ENCODE data around the gene BNC1. TPM values are rescaled to one million over a fixed set of nuclear protein-coding genes. Genes with fewer than 3 reads are reported as not detected.
"Not testable (repeated sequence)": the region's sequence is repeated elsewhere in the genome, so short reads cannot be mapped to it uniquely, and the experiment has no call there.

Gene BNC1
- total RNA-seq, 1 donor from 2014 or later = 0.42 TPM

DNA sequence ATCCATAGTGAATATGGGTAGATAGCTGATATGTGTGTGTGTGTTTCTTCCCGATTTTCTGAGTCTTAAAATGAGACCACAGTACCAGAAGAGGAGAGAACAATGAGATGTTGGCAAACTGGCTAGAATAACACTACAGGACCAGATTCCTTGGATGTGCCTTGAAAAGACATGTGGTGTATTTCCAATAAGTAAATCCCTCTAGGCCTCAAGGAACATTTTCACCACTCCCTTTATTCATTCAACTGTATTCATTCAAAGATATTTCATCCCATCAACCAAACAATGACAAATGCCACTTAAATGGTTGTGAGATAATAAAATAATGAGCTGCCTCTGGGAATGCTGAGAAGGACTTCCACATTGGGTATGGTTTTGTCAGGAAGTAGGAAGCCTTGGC is 8.7 kb upstream of the BNC1 start:
- no peak for DNase-seq (ENCODE audit: low spot score)

DNA sequence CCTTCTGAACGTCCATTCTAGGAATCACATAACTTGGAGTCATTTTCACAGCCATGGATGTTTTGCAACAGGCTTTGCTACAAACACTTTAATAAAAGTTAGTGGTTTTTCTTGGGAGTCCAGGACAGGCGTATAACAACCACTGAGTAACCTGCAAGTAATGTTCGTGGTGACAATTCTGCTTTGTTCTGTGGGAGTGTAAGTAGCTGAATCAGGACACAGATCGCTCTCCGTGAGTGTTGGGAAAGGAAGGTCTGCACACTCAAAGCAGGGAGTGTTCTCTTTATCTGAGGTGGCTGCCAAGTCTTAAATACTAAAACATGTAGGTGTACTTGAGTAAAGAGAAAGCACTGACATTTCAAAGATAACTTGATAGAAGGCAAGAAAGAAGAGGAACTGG is 7.9 kb upstream of the BNC1 start:
- no peak for DNase-seq (ENCODE audit: low spot score)

DNA sequence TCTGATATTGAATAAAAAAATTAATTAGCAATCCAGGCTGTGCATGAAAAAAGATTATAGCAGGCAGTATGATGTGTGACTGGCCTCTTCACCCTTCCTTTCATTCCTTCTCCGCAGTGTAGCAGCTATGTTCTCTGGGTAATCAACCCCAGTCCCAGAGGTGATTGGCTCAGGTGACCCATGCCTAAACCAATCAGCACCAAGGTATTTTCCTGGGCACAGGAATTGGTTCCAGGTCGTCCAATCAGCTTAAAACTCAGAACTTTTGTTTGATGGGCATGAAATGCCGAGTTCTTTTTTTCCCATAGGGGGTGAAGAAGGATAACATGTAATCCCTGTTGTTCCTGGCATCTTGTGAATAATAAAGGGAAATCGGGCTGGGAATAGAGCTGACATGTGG is 5.8 kb upstream of the BNC1 start:
- DNase-seq (ENCODE audit: low spot score) = no peak

DNA sequence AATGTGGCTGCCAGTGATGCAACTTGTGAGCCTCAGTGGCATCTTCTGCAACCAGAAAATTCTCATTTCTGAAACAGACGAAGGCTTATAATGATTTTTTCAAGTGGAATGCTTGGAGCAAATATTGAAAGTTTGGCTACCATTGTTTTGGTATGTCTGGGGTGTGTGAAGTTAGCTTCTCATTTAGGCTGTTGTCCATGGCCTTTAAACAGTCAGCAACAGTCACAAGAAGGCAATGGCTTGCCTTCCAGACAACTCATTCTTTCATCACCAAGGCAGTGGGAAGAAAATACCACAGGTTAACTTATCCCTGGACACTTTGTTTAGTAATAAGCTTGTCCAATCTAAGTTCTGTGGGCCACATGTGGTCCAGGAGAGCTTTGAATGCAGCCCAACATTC is 4.7 kb upstream of the BNC1 start:
- DNase-seq (ENCODE audit: low spot score) = no peak

DNA sequence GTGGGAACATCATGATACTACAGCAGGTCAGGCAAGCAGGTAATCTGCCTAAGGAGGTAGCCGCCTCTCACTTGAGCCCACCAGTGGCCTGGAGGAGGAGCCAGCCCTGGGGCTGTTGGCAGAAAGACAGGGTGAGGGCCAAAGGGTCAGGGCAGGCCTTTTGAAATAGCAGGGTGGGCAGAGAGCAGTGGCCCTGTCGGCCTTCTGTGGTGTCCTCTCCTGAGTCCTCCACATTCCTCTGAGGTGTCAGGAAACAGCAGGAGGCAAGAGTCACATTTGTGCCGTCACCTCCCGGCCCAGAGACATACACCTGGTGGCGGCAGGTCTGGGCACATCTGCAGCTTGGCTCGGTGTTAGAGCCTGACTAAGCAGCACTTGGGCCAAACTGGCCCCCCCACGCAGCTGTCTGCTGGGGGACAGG is 3.9 kb upstream of the BNC1 start:
- DNase-seq (ENCODE audit: low spot score) = no peak

DNA sequence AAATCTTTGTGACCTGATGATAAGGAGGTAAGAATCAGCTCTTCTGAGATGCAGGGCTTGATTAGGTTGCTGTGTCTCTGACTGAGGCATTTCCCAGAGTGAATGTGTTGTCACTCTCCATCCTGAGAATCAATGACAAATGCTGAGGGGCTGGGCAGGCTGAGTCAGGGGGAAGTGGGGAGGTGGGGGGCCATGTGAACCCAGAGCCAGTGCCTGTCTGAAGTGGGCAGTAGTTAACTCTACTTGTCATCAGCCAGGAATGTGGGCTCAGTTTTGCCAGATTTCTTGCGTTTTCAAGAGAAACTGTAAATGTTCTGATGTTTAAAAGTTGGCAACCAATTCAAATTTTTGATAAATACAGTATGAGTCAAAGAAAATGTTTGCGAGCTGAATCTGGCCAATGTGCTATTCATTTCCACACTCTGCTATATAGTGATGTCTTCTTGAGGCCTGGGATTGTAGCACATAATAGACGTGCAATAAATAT is 3.1 kb upstream of the BNC1 start:
- DNase-seq (ENCODE audit: low spot score) = no peak

DNA sequence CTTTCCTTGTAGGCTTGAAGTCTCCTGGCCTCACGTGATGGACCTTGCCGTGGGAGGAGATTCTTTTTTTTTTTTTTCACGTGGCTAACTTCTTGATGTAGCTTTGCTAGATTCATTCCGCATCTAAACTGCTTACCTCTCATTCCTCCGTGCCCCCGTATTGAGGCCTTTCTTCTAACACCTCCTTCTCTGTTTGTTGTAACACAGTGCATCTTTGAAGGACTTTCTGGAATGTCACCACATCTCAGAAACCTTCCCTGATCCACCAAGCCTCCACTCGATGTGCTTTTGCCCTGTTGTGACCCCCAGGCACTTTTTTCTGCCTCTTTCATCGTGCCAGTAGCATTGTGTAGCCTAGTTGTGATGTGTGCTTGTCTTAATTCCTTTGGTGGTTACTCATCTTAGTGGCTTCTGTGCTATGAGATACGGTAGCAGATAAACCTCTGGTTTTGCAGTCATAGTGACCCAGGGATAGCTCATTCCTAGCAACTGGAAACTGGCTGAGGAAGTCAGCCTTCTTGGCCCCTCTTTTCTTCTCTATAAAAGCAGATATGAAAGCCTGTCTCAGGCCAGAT is 1.6 kb upstream of the BNC1 start:
- DNase-seq (ENCODE audit: low spot score) = no peak

DNA sequence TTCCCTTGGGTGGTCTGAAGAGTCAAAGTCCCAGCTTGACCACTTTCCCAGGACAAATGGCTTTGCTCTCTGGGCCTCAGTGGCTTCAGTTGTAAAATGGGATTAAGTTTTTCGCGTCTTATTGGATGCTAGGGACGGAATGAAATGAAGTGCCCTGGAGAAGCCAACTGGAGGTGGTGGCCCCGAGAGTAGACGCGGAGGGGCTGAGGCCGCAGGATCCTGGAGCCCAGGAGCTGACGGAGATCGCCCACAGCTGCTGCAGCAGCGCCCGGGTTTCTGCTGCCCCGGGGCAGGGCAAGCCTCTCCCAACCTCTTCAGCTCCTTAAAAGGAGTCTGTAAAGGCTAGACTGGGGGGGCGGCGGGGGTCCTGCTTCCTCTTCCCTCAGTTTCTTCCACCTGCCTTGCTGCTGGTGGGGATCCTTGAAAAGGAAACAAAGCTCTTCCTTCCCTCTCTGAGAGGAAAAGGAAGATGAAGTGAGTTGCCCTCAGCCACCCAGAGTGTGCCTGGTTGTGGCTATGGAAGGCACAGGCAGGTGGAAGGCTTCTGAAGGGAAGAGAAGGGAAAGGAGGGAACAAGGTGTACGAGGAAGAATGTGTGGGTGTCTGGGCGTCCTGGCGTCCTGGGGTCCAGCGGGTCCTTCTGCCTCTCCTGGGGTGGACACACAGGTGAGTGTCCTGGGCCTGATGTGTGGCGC is 967 bp upstream of the BNC1 start:
- no peak for DNase-seq (ENCODE audit: low spot score)

DNA sequence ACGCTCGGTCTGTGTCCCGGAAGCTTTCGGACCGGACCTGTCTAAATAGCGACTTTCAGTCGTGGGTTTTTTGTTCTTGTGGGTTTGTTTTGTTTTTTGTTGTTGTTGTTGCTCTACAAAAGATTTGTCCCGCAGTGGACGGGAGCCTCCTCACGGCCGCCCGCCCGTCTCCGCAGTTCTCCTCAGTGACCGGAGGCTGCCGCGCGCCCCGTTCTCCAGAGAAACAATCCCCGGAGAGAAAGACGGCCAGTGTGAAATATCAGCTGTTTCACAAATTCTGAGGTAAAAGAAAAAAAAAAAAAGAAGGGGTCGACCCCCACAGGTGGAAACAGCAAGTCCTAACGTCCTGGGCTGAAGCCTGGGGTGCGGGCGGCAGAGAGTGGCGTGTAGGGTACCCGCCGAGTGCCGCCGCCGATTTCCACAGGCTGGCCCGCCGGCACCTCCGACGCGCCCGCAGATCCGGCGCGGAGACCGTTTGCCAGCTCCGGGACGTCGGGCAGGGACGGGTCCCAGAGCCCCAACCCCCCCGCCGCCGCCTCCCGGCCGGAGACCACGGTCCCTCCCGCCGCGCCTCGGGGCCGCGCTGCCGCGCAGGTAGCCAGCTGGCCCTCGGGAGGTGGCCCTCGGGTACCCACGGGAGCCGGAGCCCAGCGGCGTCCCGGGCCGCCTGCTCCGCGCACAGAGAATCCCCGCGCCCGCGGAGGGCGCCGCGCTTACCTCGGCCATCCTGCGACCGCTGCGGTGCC is 478 bp downstream of the BNC1 start:
- DNase-seq (ENCODE audit: low spot score) = no peak

DNA sequence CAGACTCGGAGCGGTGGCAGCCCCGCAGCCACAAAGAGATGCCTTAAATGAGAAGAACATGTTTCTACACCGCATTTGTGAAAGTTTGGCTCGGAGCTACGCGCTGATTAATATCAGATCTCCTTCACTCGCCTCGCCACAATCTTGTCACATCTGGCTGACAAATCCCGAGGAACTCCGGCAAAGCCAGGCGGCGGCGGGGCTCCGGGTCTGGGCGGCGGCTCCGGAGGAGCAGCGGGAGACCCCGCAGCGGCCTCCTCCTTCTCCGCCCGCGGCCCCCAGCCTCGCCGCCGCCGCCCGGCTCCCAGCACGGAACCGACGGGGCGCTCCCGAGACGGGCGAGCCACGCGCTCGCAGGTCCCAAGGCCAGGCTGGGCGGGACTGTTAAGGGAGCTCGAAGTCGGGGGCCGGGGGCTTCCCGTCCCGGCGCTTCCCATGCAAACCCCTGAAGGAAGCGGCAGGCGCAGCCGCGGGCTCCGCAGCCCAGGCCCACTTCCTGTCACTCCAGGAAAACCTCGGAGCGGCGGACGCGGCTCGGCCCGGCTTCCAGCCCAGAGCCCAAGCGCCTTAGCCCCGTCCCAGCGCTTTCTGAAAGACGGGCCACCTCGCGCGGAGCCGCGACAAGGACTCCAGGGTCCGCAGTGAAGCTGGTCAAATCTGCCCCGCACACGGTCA is 1.2 kb downstream of the BNC1 start:
- no peak for DNase-seq (ENCODE audit: low spot score)

DNA sequence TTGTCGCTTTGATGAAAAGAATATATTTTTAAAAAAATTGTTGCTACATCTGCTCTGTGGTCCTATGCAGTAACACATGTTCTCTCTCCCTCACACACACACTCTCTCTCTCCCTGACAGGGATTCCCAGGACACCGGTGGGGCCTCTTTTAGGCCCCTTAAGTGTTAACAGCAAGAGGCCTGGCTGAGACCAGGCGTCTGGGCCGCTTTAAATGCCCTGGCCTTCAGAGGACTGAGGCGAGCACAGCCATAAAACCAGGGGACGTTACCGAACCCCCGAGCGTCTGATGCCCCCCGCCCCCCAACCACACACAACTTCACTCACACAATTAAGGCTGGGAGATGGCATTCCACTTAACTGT is 1.7 kb downstream of the BNC1 start:
- DNase-seq (ENCODE audit: low spot score) = no peak

DNA sequence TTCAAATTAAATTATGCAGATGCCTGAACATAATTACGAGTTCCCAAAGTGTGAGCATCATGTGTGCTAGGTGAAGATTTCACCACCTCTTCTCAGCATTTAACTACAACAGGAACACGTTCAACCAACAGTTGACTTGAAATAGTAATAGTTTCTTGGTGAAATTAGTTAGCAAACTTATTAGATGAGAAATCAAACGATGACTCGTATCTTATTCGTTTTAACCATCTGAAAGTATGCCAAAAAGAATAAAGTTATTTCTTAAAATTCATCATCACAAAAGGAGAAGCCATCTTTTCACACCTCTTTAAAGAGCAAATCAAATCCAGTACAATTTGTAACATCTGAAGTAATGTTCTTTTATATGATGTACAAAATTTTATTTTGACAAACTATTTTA is 2.3 kb downstream of the BNC1 start:
- DNase-seq (ENCODE audit: low spot score) = no peak

DNA sequence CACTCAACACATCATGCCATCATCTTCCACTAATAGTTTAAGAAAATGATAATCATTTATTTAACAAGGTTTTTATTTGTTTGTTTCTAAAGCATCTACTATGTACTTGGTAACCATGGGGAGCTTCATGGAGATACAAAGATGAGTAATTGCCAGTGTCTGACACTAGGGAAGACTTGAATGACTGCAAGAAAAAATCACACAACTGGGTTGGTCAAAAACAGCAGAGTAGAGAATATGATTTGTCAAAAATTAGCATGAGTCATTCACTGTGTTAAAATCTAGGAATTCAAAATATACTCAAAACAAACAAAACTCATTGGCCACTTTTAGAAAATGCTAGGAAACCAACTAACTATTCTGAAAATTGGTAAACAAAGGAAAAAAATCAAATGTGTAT is 6.3 kb downstream of the BNC1 start:
- no peak for DNase-seq (ENCODE audit: low spot score)

DNA sequence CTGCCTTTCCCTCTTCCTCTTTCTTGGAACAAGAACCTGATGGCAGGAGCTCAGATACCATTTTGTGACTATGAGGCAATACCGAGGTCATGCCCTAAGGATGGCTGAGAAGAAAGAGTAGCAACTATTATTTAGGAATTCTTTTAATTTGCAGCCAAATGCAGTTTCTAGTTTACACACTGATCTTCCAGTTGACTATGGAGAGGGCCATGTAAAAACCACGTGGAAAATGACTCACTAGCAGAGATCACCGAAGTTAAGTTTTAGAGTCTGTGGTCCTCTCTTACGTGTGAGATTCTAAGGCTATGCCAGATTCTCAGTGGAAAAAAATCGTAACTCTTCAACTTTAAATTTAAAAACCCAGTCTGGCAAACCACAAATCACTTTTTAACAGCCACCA is 7.8 kb downstream of the BNC1 start:
- no peak for DNase-seq (ENCODE audit: low spot score)

DNA sequence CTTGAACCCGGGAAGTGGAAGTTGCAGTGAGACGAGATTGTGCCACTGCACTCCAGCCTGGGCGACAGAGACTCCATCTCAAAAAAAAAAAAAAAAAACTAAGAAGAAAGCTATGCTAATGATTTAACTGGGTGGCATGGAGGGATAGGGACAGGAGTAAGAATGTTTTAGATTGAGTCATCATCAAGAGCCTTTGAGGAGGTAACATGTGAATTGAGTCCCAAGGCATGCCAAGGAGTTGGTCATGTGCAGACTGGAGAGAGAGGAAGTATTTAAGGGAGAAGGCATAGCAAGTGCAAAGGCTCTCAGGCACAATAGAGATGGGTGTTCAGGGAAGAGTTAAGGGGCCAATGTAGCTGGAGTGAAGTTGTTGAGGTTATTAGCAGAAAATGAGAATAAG is 9.1 kb downstream of the BNC1 start:
- DNase-seq (ENCODE audit: low spot score) = no peak

DNA sequence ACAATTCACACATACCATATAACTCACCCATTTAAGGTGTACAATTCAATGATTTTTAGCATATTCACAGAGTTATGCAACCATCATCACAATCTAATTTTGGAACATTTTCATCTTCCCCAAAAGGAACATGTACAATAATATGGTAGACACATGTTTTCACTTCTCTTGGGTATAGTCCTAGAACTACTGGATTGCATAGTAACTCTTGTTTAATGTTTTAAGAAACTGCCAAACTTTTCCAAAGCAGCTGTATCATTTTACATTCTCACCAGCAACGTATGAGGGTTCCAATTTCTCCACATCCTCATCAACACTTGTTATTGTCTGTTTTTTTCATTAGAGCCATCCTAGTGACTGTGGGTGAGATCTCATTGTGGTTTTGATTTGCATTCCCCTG is 14.3 kb downstream of the BNC1 start:
- no peak for DNase-seq (ENCODE audit: low spot score)

DNA sequence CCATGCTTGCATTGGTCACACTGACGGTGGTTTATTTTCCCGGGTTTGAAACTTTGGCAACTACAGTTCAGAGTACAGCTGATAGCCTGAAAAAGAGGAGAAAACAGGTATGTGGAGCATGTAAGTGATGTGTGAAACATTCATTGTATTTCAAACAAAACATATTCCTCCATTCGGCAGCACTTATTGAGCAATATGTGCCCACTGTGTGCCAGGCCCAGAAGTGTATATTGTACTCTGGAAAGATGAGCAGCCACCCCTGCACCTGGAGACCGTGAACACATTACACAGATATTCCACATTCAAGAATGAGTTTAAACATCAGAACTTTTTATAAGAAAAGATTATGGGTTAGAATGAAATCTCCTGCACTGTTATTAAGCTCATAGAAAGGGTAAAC is 16.3 kb downstream of the BNC1 start:
- DNase-seq (ENCODE audit: low spot score) = no peak

DNA sequence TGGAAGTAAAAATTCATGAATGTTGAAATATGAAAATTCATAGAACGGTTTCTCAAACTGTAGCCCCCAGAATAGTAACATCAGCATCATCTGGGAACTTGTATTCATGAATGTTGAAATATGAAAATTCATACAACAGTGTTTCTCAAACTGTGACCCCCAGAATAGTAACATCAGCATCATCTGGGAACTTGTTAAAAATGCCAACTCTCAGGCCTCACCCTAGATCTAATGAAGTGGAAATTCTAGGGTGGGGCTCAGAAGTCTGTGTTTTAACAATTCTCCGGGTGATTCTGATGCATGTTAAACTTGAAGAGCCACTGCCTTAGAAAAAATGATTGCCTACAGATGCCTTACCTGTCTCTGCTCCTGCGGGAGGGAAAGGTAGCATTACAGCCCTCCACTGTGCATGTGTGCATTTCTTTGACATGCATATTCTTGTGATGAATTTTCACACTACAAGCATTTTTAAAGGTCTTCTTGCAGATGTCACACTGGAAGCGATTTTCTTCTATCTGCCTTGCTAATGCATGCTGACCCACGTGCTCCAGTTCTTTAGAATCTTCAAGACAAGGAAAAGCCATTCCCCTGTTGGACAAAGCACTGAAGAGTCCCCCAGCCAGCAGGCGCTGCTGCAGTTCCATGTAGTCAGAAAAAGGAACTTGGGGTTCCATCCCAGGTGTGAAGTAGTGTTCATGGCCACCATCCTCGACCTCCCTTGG is 21.7 kb downstream of the BNC1 start:
- DNase-seq (ENCODE audit: low spot score) = no peak

DNA sequence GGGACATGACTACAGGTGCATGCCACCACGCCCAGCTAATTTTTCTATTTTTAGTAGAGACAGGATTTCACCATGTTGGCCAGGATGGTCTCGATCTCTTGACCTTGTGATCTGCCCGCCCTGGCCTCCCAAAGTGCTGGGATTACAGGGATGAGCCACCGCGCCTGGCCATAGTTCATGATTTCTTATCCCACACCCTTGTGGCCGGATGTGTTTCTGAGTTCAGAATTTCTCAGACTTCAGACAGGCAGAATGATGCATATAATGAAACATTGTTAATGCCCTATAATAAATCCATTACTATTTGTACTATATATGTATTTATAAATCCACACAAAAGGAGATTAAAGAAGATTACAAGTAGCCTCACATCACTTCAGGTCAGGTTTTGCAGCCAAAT is 22.3 kb downstream of the BNC1 start:
- DNase-seq (ENCODE audit: low spot score) = not testable (repeated sequence)

DNA sequence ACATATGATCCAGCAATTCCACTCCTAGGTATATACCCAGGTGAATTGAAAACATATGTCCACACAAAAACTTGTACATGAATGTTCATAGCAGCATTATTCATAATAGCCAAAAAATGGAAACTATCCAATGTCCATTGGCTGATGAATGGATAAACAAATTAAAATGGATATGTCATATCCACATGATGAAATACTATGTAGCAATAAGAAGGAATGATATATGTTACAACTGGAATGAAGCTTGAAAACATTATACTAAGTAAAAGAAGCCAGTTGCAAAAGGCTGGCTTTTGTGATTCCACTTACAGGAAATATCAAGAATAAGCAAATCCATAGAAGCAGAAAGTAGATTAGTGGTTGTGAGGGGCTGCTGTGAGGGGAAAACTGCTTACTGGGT is 33.7 kb downstream of the BNC1 start:
- no peak for DNase-seq (ENCODE audit: low spot score)

DNA sequence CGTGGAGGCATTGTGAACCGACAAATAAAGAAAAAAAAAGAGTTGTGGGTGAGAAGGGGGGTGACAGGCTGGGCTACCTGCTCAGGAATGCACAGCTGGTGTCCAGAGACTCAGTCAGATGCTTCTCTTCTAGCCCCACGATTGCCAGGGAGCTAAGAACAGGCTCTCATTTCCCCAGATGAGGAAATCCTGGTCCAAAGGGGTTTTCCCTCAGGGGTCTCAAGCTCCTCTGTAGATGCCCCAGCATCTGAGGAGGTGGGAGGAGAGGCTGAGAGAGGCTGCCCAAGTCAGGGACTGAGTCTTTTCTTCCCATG is 35.5 kb downstream of the BNC1 start:
- no peak for DNase-seq (ENCODE audit: low spot score)

All from mesenteric fat pad (tissue), 1 donor.